ENCODE measurements around the gene PADI4. TPM values are rescaled to one million over a fixed set of nuclear protein-coding genes. Genes with fewer than 3 reads are reported as not detected.

Gene PADI4, protein sequence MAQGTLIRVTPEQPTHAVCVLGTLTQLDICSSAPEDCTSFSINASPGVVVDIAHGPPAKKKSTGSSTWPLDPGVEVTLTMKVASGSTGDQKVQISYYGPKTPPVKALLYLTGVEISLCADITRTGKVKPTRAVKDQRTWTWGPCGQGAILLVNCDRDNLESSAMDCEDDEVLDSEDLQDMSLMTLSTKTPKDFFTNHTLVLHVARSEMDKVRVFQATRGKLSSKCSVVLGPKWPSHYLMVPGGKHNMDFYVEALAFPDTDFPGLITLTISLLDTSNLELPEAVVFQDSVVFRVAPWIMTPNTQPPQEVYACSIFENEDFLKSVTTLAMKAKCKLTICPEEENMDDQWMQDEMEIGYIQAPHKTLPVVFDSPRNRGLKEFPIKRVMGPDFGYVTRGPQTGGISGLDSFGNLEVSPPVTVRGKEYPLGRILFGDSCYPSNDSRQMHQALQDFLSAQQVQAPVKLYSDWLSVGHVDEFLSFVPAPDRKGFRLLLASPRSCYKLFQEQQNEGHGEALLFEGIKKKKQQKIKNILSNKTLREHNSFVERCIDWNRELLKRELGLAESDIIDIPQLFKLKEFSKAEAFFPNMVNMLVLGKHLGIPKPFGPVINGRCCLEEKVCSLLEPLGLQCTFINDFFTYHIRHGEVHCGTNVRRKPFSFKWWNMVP
- not detected in 5 replicates for total RNA-seq (2022; extraction: Qiagen RNA extraction; ENCODE audit: low read depth)

DNA sequence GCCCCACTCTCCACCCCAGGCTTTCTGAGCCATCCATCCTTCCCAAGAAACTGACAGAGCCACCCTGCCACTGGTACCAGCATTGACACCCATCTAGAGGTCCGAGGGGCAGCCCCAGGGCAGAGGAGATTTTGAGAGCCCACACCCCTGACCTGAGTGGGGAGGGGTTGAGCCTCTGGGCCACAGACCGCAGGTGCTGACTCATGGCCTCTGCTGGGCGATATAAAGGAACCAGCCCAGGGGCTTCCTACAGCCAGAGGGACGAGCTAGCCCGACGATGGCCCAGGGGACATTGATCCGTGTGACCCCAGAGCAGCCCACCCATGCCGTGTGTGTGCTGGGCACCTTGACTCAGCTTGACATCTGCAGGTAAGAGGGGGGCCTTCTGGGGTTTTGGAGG, at the start of gene PADI4:
TSS of gene PADI4 (plus strand) at position 252 of the 400 bp plus-strand sequence. CDS start at position 278, 26 bp downstream.

DNA sequence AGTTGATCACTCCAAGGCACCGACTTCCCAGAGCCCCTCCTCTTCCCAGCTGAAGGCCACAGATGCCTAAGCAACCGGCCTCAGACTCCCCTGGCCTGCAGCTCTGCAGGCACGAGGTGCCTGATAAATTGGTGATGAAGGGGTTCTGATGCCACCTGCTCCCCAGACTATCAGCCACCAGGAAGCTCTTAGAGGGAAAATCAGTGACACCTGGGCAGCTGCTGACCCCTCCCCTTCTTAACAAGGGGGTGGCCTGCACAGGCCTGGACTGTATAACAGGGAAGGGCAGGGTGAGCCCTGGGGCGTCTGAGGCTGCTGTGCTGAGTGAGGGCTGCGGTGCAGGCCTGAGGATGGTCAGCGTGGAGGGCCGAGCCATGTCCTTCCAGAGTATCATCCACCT, 63.9 kb downstream of the PADI4 start, which contains the start of gene PADI6:
TSS of gene PADI6 (plus strand) at position 301 of the 400 bp plus-strand sequence. CDS start at position 351, 50 bp downstream.

Other genes starting within 250 kb of the PADI4 start
- 1.1 to 1.3 TPM (median 1.1 TPM) in 5 replicates for gene PADI2, start 188.7 kb upstream of the PADI4 start, total RNA-seq (2022; extraction: Qiagen RNA extraction; ENCODE audit: low read depth)
- gene PADI1, start 103.1 kb upstream of the PADI4 start, total RNA-seq (2022; extraction: Qiagen RNA extraction; ENCODE audit: low read depth), result 0.86 to 2.1 TPM (median 1.9 TPM) in 5 replicates
- gene PADI3, start 59.1 kb upstream of the PADI4 start, total RNA-seq (2022; extraction: Qiagen RNA extraction; ENCODE audit: low read depth), result 0.99 to 1.4 TPM (median 1.3 TPM) in 5 replicates
- not detected in 5 replicates for gene PADI6, start 64.0 kb downstream of the PADI4 start, total RNA-seq (2022; extraction: Qiagen RNA extraction; ENCODE audit: low read depth)
- 53.1 to 69.7 TPM (median 58.6 TPM) in 5 replicates for gene RCC2, start 131.5 kb downstream of the PADI4 start, total RNA-seq (2022; extraction: Qiagen RNA extraction; ENCODE audit: low read depth)
- 4.0 to 8.2 TPM (median 7.3 TPM) in 5 replicates for gene ARHGEF10L, start 231.5 kb downstream of the PADI4 start, total RNA-seq (2022; extraction: Qiagen RNA extraction; ENCODE audit: low read depth)

Measured in A549 treated with ZK216348 at 1 μM for 4 hours (cell line).